CD4-positive, alpha-beta T cell (primary cell): Measurements from ENCODE around the gene WFDC1. TPM values are rescaled to one million over a fixed set of nuclear protein-coding genes. Genes with fewer than 3 reads are reported as not detected.

Experiments
- ATAC-seq: fragments of 200-7000 bp; cut with Tn5 transposase; one replicate; pipeline ENCODE4 v1.10.0; 2022; ENCODE audit warnings: mild to moderate bottlenecking; ENCODE audit not compliant: poor library complexity
- CTCF ChIA-PET: fragments of 350-600 bp; sonication (Branson Sonifier 250); formaldehyde crosslinking; loops from one replicate; lab custom pipeline; 2021; ENCODE audit warnings: antibody characterized with exemption, inconsistent platforms; lab: Charles Lee
- POLR2A ChIA-PET: fragments of 350-600 bp; sonication (Branson Sonifier 250); formaldehyde crosslinking; loops from one replicate; lab custom pipeline; 2021; ENCODE audit warnings: antibody characterized with exemption, inconsistent platforms; lab: Charles Lee
- DNase-seq, 14 experiments: peaks; one replicate each; pipeline ENCODE4 v3.0.0-alpha.2; 2013 to 2020; ENCODE audit warnings: mixed read lengths in 2 of 14
- H3K27ac ChIP-seq, 2 donors: one replicate each; pipeline versions ENCODE4 v1.5.1 to v1.7.0; 2013; ENCODE audit warnings: low read length in 2 of 2, low read depth in 1 of 2, mild to moderate bottlenecking in 1 of 2
- H3K27me3 ChIP-seq, 2 experiments: 1 replicate in 1 of 2; 2 replicates in 1 of 2; pipeline versions ENCODE4 v1.6.1 to v1.7.0; 2013; ENCODE audit warnings: low read length in 2 of 2, control low read depth in 1 of 2, mild to moderate bottlenecking in 1 of 2, moderate library complexity in 1 of 2; ENCODE audit not compliant: insufficient read depth in 2 of 2, control insufficient read depth in 1 of 2
- H3K36me3 ChIP-seq: one replicate; pipeline ENCODE4 v1.6.1; 2013; ENCODE audit warnings: low read length, control low read depth; ENCODE audit not compliant: insufficient read depth
- H3K4me1 ChIP-seq: one replicate; pipeline ENCODE4 v1.6.1; 2013; ENCODE audit warnings: low read length, control low read depth; ENCODE audit not compliant: insufficient read depth
- H3K4me3 ChIP-seq: one replicate; pipeline ENCODE4 v1.5.1; 2013; ENCODE audit warnings: mild to moderate bottlenecking, low read length, moderate library complexity
- H3K9me3 ChIP-seq, 2 experiments: 1 replicate in 1 of 2; 2 replicates in 1 of 2; pipeline versions ENCODE4 v1.6.1 to v1.7.0; 2013; ENCODE audit warnings: low read length in 2 of 2, mild to moderate bottlenecking in 2 of 2, control low read depth in 1 of 2, moderate library complexity in 1 of 2; ENCODE audit not compliant: control insufficient read depth in 1 of 2, insufficient read depth in 1 of 2
- H3K27ac Mint-ChIP-seq: one replicate; pipeline ENCODE4 v1.8.0; 2020; ENCODE audit warnings: mixed read lengths
- H3K27me3 Mint-ChIP-seq: one replicate; pipeline ENCODE4 v1.8.0; 2021; ENCODE audit warnings: mixed read lengths
- H3K36me3 Mint-ChIP-seq: one replicate; pipeline ENCODE4 v1.8.0; 2021; ENCODE audit warnings: low read depth, mixed read lengths
- H3K4me1 Mint-ChIP-seq: one replicate; pipeline ENCODE4 v1.8.0; 2021; ENCODE audit warnings: low read depth, mixed read lengths
- H3K4me3 Mint-ChIP-seq: one replicate; pipeline ENCODE4 v1.8.0; 2020; ENCODE audit warnings: mild to moderate bottlenecking, mixed read lengths
- H3K9me3 Mint-ChIP-seq: one replicate; pipeline ENCODE4 v1.8.0; 2020; ENCODE audit warnings: mixed read lengths
- CTCF ChIP-seq: fragments of 200-600 bp; IDR thresholded peaks from one replicate; pipeline ENCODE4 v1.8.0; 2022; ENCODE audit warnings: antibody characterized with exemption, mild to moderate bottlenecking
- intact Hi-C, 2 experiments: fragments of 100-400 bp; cut with DNase I in 1 of 2; cut with micrococcal nuclease in 1 of 2; formaldehyde crosslinking; loops; one replicate each; pipeline versions ENCODE4 v1.15.1 to v1.9.0; 2023 to 2025; cut with DNase I, micrococcal nuclease
- total RNA-seq, 174 experiments: library from RNA in 2 of 174; stranded (reverse) in 2 of 174; gene quantifications; one replicate each; pipeline ENCODE4 v1.2.3 and lab custom pipeline; 2021 to 2026

WFDC1 gene
- total RNA-seq, 2 experiments from 2014 or later, result not detected

- Histone ChIP-seq H3K4me3 (no peak overlapping the region), H3K27me3 (peaks cover 0 to 4% of the 10 kb centered on the region in 2 experiments), H3K27ac (no peak overlapping the region), H3K4me1 (no peaks in the 10 kb centered on the region), H3K36me3 (no peaks in the 10 kb centered on the region), H3K9me3 (peaks cover 7 to 20% of the 10 kb centered on the region in 2 experiments)
- Mint-ChIP-seq H3K4me3 (no peak overlapping the region), H3K27ac (no peak overlapping the region), H3K36me3 (no peaks in the 10 kb centered on the region), H3K27me3 (no peaks in the 10 kb centered on the region), H3K9me3 (no peaks in the 10 kb centered on the region), H3K4me1 (no peaks in the 10 kb centered on the region)
- TF ChIP-seq CTCF, result no peak
- intact Hi-C loops, result no loop called here
- ATAC-seq (no peak), DNase-seq (no peak)
- ChIA-PET POLR2A (no interaction called here), CTCF (no interaction called here)
Observed at GRCh38 chr16:84322749-84323148, 28.1 kb downstream of the WFDC1 start.

- H3K27me3 ChIP-seq, result peaks cover 0 to 3% of the 10 kb centered on the region in 2 experiments
- TF ChIP-seq CTCF, result no peak
- ChIA-PET POLR2A (no interaction called here), CTCF (no interaction called here)
- H3K4me1 ChIP-seq, result no peaks in the 10 kb centered on the region
- no peak overlapping the region for H3K4me3 Mint-ChIP-seq
- peaks cover 0 to 11% of the 10 kb centered on the region in 2 experiments for H3K9me3 ChIP-seq
- H3K27me3 Mint-ChIP-seq, result no peaks in the 10 kb centered on the region
- no peaks in the 10 kb centered on the region for H3K36me3 Mint-ChIP-seq
- no peak overlapping the region for H3K4me3 ChIP-seq
- H3K9me3 Mint-ChIP-seq, result no peaks in the 10 kb centered on the region
- ATAC-seq (no peak), DNase-seq (no peak)
- H3K27ac Mint-ChIP-seq, result no peak overlapping the region
- no peak overlapping the region for H3K27ac ChIP-seq
- no peaks in the 10 kb centered on the region for H3K36me3 ChIP-seq
- intact Hi-C loops, result no loop called here
- H3K4me1 Mint-ChIP-seq, result no peaks in the 10 kb centered on the region
Observed at GRCh38 chr16:84323606-84324005, 28.9 kb downstream of the WFDC1 start.

- CTCF ChIA-PET, result no interaction called here
- POLR2A ChIA-PET, result no interaction called here
- no peaks in the 10 kb centered on the region for H3K36me3 ChIP-seq
- no peak for TF ChIP-seq CTCF
- Mint-ChIP-seq H3K4me1 (no peaks in the 10 kb centered on the region), H3K27ac (no peak overlapping the region), H3K27me3 (no peaks in the 10 kb centered on the region), H3K9me3 (no peaks in the 10 kb centered on the region), H3K36me3 (no peaks in the 10 kb centered on the region), H3K4me3 (no peak overlapping the region)
- no peak for DNase-seq
- H3K4me3 ChIP-seq, result no peak overlapping the region
- H3K9me3 ChIP-seq, result peaks cover 0 to under 1% of the 10 kb centered on the region in 2 experiments
- intact Hi-C loops, result no loop called here
- H3K4me1 ChIP-seq, result no peaks in the 10 kb centered on the region
- no peak overlapping the region for H3K27ac ChIP-seq
- no peak for ATAC-seq
- H3K27me3 ChIP-seq, result peaks cover 0 to 5% of the 10 kb centered on the region in 2 experiments
Observed at GRCh38 chr16:84324434-84325262, 30.0 kb downstream of the WFDC1 start.
